ENCODE data around the gene UBQLN1.

GRCh38 chr9:83639266-83639665 lies 68.5 kb downstream of the UBQLN1 start:
- TF ChIP-seq CTCF (IDR thresholded peaks at IDR 0.05) (no peak), EZH2 (IDR thresholded peaks at IDR 0.05; ENCODE audit: borderline replicate concordance, insufficient read depth, low read depth, low read length, poor library complexity, severe bottlenecking) (no peak)

Measured in B cell (primary cell).